WTC11 (cell line): Measurements from ENCODE around the gene GPRC5A. TPM values are rescaled to one million over a fixed set of nuclear protein-coding genes. Genes with fewer than 3 reads are reported as not detected.
"Not testable (repeated sequence)": the region's sequence is repeated elsewhere in the genome, so short reads cannot be mapped to it uniquely, and the experiment has no call there.

Source experiments
- ATAC-seq: fragments of 200-7000 bp; cut with Tn5 transposase; 2 replicates; pipeline ENCODE4 v1.10.0; 2021; ENCODE audit warnings: mild to moderate bottlenecking, moderate library complexity
- CTCF ChIA-PET: fragments of 300-600 bp; sonication (Branson Sonifier 250); formaldehyde crosslinking; loops from one replicate; lab custom pipeline; 2021; ENCODE audit warnings: antibody characterized with exemption; lab: Charles Lee
- POLR2A ChIA-PET: fragments of 350-600 bp; sonication (Branson Sonifier 250); formaldehyde crosslinking; loops from one replicate; lab custom pipeline; 2021; ENCODE audit warnings: antibody characterized with exemption; lab: Charles Lee
- DNase-seq: peaks from one replicate; pipeline ENCODE4 v3.0.0; 2021; ENCODE audit warnings: low spot score
- H3K27ac Mint-ChIP-seq: 2 replicates; pipeline ENCODE4 v1.8.0; 2021; ENCODE audit warnings: mixed read lengths
- H3K27me3 Mint-ChIP-seq: 2 replicates; pipeline ENCODE4 v1.8.0; 2021; ENCODE audit warnings: low read depth, mild to moderate bottlenecking, moderate library complexity, mixed read lengths
- H3K36me3 Mint-ChIP-seq: 2 replicates; pipeline ENCODE4 v1.8.0; 2021; ENCODE audit warnings: mixed read lengths
- H3K4me1 Mint-ChIP-seq: 2 replicates; pipeline ENCODE4 v1.8.0; 2022; ENCODE audit warnings: mixed read lengths
- H3K4me3 Mint-ChIP-seq: 2 replicates; pipeline ENCODE4 v1.8.0; 2021; ENCODE audit warnings: mild to moderate bottlenecking, moderate library complexity, mixed read lengths
- H3K9me3 Mint-ChIP-seq: 2 replicates; pipeline ENCODE4 v1.8.0; 2021; ENCODE audit warnings: mixed read lengths
- CREB1 ChIP-seq: sonication (generic); formaldehyde crosslinking; IDR thresholded peaks from 2 replicates; pipeline ENCODE4 v1.8.0; 2023; ENCODE audit warnings: mild to moderate bottlenecking, missing genetic modification reagents
- ETV6 ChIP-seq: sonication (generic); formaldehyde crosslinking; IDR thresholded peaks from 2 replicates; pipeline ENCODE4 v1.8.1; 2022; ENCODE audit warnings: mild to moderate bottlenecking, missing genetic modification reagents
- FOXJ3 ChIP-seq: sonication (generic); formaldehyde crosslinking; IDR thresholded peaks from 2 replicates; pipeline ENCODE4 v1.9.0; 2021; ENCODE audit warnings: missing genetic modification reagents, mild to moderate bottlenecking, borderline replicate concordance
- GABPB1 ChIP-seq: sonication (generic); formaldehyde crosslinking; IDR thresholded peaks from 2 replicates; pipeline ENCODE4 v1.8.1; 2023; ENCODE audit warnings: mild to moderate bottlenecking, missing genetic modification reagents
- HMGA2 ChIP-seq: fragments of 250-450 bp; sonication (Bioruptor Pico); IDR thresholded peaks from 2 replicates; pipeline ENCODE4 v1.4.0; 2021; ENCODE audit warnings: mild to moderate bottlenecking, moderate library complexity
- JUN ChIP-seq: sonication (generic); formaldehyde crosslinking; IDR thresholded peaks from 2 replicates; pipeline ENCODE4 v1.8.0; 2023; ENCODE audit warnings: mild to moderate bottlenecking, missing genetic modification reagents
- NFATC4 ChIP-seq: fragments of 250-450 bp; sonication (Bioruptor Pico); IDR thresholded peaks from 2 replicates; pipeline ENCODE4 v1.9.0; 2021; ENCODE audit warnings: mild to moderate bottlenecking
- NFYB ChIP-seq: sonication (generic); formaldehyde crosslinking; conservative IDR thresholded peaks from 2 replicates; pipeline ENCODE4 v1.8.0; 2022; ENCODE audit warnings: low read depth, missing genetic modification reagents
- NR1H2 ChIP-seq: sonication (generic); formaldehyde crosslinking; IDR thresholded peaks from 2 replicates; pipeline ENCODE4 v1.9.0; 2021; ENCODE audit warnings: mild to moderate bottlenecking, moderate library complexity, missing genetic modification reagents
- TEAD4 ChIP-seq: sonication (generic); formaldehyde crosslinking; IDR thresholded peaks from 2 replicates; pipeline ENCODE4 v1.8.0; 2022; ENCODE audit warnings: mild to moderate bottlenecking, missing genetic modification reagents
- ZBTB21 ChIP-seq: sonication (generic); formaldehyde crosslinking; IDR thresholded peaks from 2 replicates; pipeline ENCODE4 v1.8.1; 2023; ENCODE audit warnings: mild to moderate bottlenecking, missing genetic modification reagents, borderline replicate concordance
- total RNA-seq: library from RNA; stranded (reverse); gene quantifications from 3 replicates; pipeline ENCODE4 v1.2.3, GENCODE V29; 2021
- TF ChIP-seq, protein P1 (sequence below): fragments of 250-450 bp; sonication (Bioruptor Pico); conservative IDR thresholded peaks from 2 replicates; pipeline ENCODE4 v1.9.0; 2021; ENCODE audit warnings: mild to moderate bottlenecking
- TF ChIP-seq, protein P2 (sequence below): sonication (generic); formaldehyde crosslinking; IDR thresholded peaks from 2 replicates; pipeline ENCODE4 v1.8.1; 2022; ENCODE audit warnings: mild to moderate bottlenecking, moderate library complexity, missing genetic modification reagents
- TF ChIP-seq, protein P3 (sequence below): sonication (generic); formaldehyde crosslinking; IDR thresholded peaks from 2 replicates; pipeline ENCODE4 v1.8.1; 2022; ENCODE audit warnings: low read depth, mild to moderate bottlenecking, moderate library complexity, missing genetic modification reagents, borderline replicate concordance
- TF ChIP-seq, protein P4 (sequence below): sonication (generic); formaldehyde crosslinking; IDR thresholded peaks from 2 replicates; pipeline ENCODE4 v1.8.1; 2023; ENCODE audit warnings: mild to moderate bottlenecking, missing genetic modification reagents
- TF ChIP-seq, protein P5 (sequence below): fragments of 250-450 bp; sonication (Bioruptor Pico); IDR thresholded peaks from 2 replicates; pipeline ENCODE4 v1.9.0; 2021; ENCODE audit warnings: moderate library complexity, mild to moderate bottlenecking, inconsistent platforms, borderline replicate concordance

GPRC5A gene
- total RNA-seq, 1 experiment from 2014 or later = 1.1 TPM

DNA sequence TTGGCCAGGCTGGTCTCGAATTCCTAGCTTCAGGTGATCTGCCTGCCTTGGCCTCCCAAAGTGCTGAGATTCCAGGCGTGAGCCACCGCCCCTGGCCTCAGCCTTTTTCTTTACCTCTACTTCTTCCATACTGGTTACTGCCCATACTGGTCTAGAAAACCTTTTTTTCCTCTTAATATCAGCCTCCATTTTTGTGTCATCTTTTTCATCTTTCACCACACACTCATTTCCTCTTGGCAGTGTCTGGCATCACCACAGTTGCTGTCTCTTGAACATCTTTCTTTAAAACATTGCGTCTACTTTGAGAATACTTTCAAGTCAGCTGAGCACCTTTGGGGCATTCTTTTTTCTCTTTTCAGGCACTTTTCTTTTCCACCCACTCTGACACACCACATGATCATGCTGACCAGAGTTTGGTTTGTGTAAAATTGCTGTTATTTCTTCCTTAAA, 45.5 kb upstream of the GPRC5A start:
- DNase-seq = no peak
- Mint-ChIP-seq H3K4me1 (no peaks in the 10 kb centered on the region), H3K4me3 (no peak overlapping the region), H3K36me3 (no peaks in the 10 kb centered on the region), H3K27ac (no peak overlapping the region), H3K27me3 (no peaks in the 10 kb centered on the region), H3K9me3 (peaks cover 3% of the 10 kb centered on the region; the same call in 1 of the 2 replicates)
- POLR2A ChIA-PET = no interaction called here
- TF ChIP-seq JUN = no peak
- TF ChIP-seq, protein P1, sequence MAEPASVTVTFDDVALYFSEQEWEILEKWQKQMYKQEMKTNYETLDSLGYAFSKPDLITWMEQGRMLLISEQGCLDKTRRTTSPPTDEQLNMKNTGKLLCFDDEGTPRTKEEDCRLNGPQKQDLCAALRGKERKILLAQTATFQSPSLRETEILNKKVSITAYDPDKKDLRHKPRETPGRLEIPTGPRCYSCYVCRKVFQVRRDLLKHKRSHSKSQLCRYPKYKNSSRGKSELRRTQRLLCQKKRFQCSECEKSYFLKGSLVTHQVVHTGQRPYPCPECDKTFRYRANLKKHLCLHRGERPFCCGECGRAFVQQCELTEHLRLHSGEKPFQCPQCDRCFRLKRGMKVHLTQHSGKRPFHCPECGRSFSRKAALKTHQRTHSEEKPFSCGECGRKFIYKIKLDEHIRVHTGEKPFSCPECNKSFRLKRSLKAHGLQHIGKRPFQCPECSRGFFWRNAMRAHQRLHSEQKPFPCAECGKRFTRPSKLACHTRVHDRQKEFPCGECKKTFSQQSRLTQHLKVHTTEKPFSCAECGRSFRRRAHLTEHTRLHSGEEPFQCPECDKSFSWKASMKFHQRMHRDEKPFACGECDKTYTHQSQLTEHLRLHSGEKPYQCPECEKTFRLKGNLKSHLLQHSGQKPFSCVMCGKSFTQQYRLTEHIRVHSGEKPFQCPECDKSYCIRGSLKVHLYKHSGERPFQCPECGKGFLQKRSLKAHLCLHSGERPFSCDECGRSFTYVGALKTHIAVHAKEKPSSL (CRISPR knock-in tag) = no peak
- TF ChIP-seq, protein P2, sequence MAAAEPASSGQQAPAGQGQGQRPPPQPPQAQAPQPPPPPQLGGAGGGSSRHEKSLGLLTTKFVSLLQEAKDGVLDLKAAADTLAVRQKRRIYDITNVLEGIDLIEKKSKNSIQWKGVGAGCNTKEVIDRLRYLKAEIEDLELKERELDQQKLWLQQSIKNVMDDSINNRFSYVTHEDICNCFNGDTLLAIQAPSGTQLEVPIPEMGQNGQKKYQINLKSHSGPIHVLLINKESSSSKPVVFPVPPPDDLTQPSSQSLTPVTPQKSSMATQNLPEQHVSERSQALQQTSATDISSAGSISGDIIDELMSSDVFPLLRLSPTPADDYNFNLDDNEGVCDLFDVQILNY (CRISPR knock-in tag) = no peak
- no peak for TF ChIP-seq ETV6
- TF ChIP-seq, protein P3, sequence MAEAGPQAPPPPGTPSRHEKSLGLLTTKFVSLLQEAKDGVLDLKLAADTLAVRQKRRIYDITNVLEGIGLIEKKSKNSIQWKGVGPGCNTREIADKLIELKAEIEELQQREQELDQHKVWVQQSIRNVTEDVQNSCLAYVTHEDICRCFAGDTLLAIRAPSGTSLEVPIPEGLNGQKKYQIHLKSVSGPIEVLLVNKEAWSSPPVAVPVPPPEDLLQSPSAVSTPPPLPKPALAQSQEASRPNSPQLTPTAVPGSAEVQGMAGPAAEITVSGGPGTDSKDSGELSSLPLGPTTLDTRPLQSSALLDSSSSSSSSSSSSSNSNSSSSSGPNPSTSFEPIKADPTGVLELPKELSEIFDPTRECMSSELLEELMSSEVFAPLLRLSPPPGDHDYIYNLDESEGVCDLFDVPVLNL (CRISPR knock-in tag) = no peak
- no peak for TF ChIP-seq CREB1 (CRISPR knock-in tag)
- no peak for TF ChIP-seq ZBTB21 (CRISPR knock-in tag)
- no peak for TF ChIP-seq NFYB (CRISPR knock-in tag)
- TF ChIP-seq, protein P4, sequence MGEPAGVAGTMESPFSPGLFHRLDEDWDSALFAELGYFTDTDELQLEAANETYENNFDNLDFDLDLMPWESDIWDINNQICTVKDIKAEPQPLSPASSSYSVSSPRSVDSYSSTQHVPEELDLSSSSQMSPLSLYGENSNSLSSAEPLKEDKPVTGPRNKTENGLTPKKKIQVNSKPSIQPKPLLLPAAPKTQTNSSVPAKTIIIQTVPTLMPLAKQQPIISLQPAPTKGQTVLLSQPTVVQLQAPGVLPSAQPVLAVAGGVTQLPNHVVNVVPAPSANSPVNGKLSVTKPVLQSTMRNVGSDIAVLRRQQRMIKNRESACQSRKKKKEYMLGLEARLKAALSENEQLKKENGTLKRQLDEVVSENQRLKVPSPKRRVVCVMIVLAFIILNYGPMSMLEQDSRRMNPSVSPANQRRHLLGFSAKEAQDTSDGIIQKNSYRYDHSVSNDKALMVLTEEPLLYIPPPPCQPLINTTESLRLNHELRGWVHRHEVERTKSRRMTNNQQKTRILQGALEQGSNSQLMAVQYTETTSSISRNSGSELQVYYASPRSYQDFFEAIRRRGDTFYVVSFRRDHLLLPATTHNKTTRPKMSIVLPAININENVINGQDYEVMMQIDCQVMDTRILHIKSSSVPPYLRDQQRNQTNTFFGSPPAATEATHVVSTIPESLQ = no peak
- CTCF ChIA-PET = interaction anchor here (1.8 kb wide), 1 partner anchor 9 kb away, joined by 5 read pairs; no protein-coding TSS in a partner anchor
- no peak for ATAC-seq

DNA sequence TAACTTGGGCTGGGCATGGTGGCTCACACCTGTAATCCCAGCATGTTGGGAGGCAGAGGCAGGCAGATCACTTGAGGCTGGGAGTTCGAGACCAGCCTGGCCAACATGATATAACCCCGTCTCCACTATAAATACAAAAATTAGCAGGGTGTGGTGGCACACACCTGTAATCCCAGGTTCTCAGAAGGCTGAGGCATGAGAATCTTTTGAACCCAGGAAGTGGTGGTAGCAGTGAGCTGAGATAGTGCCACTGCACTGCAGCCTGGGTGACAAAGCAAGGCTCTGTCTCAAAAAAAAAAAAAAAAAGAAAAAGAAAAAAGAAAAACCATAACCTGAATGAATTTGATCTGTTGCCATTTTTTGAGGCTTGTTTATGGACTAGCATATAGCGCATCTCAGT, 44.6 kb upstream of the GPRC5A start:
- POLR2A ChIA-PET, H3K36me3 Mint-ChIP-seq, H3K4me1 Mint-ChIP-seq, ATAC-seq, H3K4me3 Mint-ChIP-seq, H3K27ac Mint-ChIP-seq, H3K9me3 Mint-ChIP-seq, H3K27me3 Mint-ChIP-seq, DNase-seq: not testable (repeated sequence)
- CTCF ChIA-PET = interaction anchor here (1.8 kb wide), 1 partner anchor 10 kb away, joined by 5 read pairs; no protein-coding TSS in a partner anchor

DNA sequence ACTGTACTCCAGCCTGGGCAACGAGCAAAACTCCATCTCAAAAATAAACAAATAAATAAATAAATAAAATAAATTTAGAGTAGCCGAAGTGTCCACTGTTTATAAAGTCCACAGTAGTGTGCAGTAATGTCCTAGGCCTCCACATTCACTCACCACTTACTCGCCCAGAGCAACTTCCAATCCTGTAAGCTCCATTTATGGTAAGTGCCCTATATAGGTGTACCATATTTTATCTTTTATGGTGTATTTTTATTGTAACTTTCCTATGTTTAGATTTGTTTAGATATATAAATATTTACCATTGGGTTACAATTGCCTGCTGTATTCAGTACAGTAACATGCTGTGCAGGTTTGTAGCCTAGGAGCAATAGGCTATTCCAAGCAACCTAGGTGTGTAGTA, 37.9 kb upstream of the GPRC5A start:
- ATAC-seq (no peak), DNase-seq (no peak)
- ChIA-PET POLR2A (no interaction called here), CTCF (interaction anchor here (1.1 to 1.2 kb wide), 2 partner anchors 41 to 133 kb away, joined by 4 read pairs; no protein-coding TSS in a partner anchor)
- H3K27ac Mint-ChIP-seq = no peak overlapping the region
- H3K4me1 Mint-ChIP-seq = 0 out of 2 replicates have a peak, but pooled peaks cover 3% of the 10 kb centered on the region
- H3K4me3 Mint-ChIP-seq = no peak overlapping the region
- peaks cover 3% of the 10 kb centered on the region for H3K36me3 Mint-ChIP-seq
- H3K9me3 Mint-ChIP-seq = peaks cover 8% of the 10 kb centered on the region; the same call in 1 of the 2 replicates
- no peaks in the 10 kb centered on the region for H3K27me3 Mint-ChIP-seq
- TF ChIP-seq FOXJ3 (no peak), NFATC4 (CRISPR knock-in tag) (no peak), NR1H2 (CRISPR knock-in tag) (no peak), TEAD4 (no peak), GABPB1 (no peak), HMGA2 (CRISPR knock-in tag) (no peak)
- TF ChIP-seq, protein P5, sequence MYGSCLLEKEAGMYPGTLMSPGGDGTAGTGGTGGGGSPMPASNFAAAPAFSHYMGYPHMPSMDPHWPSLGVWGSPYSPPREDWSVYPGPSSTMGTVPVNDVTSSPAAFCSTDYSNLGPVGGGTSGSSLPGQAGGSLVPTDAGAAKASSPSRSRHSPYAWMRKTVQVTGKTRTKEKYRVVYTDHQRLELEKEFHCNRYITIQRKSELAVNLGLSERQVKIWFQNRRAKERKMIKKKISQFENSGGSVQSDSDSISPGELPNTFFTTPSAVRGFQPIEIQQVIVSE (CRISPR knock-in tag) = no peak
